ENCODE data around the gene LCN15. TPM values are rescaled to one million over a fixed set of nuclear protein-coding genes. Genes with fewer than 3 reads are reported as not detected.

LCN15 gene
- total RNA-seq, 2 experiments from 2014 or later, result not detected

Small RNAs within 50 kb of the gene (microRNA-seq; reads per million reads assigned to microRNA genes)
- not detected for gene MIR6722 (ENCODE audit: borderline replicate concordance)

Other genes with a start within 250 kb of the LCN15 start
- gene NOTCH1, start 218.5 kb downstream of the LCN15 start, total RNA-seq, result 10 to 100 TPM; 70.0 to 79.4 TPM
- gene EGFL7, start 101.6 kb downstream of the LCN15 start, total RNA-seq, result 1 to 10 TPM; 1.2 to 1.4 TPM
- 10 to 100 TPM in 1 of 2 experiments, 1 to 10 TPM in 1; 9.0 to 10.4 TPM for gene AGPAT2, start 77.1 kb downstream of the LCN15 start, total RNA-seq
- gene DIPK1B, start 51.9 kb downstream of the LCN15 start, total RNA-seq, result under 1 TPM; 0.21 to 0.25 TPM
- gene LCN10, start 21.6 kb downstream of the LCN15 start, total RNA-seq, result 1 to 10 TPM in 1 of 2 experiments, under 1 TPM in 1; 0.71 to 1.2 TPM
- not detected for gene LCN6, start 16.0 kb downstream of the LCN15 start, total RNA-seq
- not detected for gene LCN8, start 6.3 kb downstream of the LCN15 start, total RNA-seq
- 10 to 100 TPM; 30.9 to 47.1 TPM for gene TMEM141, start 26.8 kb upstream of the LCN15 start, total RNA-seq
- gene CCDC183, start 31.8 kb upstream of the LCN15 start, total RNA-seq, result under 1 TPM; 0.47 to 0.55 TPM
- 10 to 100 TPM; 66.2 to 71.8 TPM for gene RABL6, start 43.4 kb upstream of the LCN15 start, total RNA-seq
- 1 to 10 TPM; 4.3 to 4.8 TPM for gene AJM1, start 78.0 kb upstream of the LCN15 start, total RNA-seq
- 10 to 100 TPM; 94.5 to 98.9 TPM for gene PHPT1, start 84.9 kb upstream of the LCN15 start, total RNA-seq
- 10 to 100 TPM; 16.6 to 17.5 TPM for gene MAMDC4, start 87.8 kb upstream of the LCN15 start, total RNA-seq
- gene EDF1, start 101.8 kb upstream of the LCN15 start, total RNA-seq, result 100 to 1,000 TPM; 282 to 320 TPM
- 10 to 100 TPM; 37.4 to 46.2 TPM for gene TRAF2, start 122.0 kb upstream of the LCN15 start, total RNA-seq
- 10 to 100 TPM; 54.4 to 66.4 TPM for gene FBXW5, start 180.2 kb upstream of the LCN15 start, total RNA-seq
- gene C8G, start 180.7 kb upstream of the LCN15 start, total RNA-seq, result under 1 TPM in 1 of 2 experiments, not detected in 1; 0.77 TPM
- 1 to 10 TPM; 1.1 to 1.5 TPM for gene LCN12, start 187.8 kb upstream of the LCN15 start, total RNA-seq
- gene PTGDS, start 213.0 kb upstream of the LCN15 start, total RNA-seq, result not detected
- not detected for gene LCNL1, start 218.5 kb upstream of the LCN15 start, total RNA-seq
- gene PAXX, start 227.9 kb upstream of the LCN15 start, total RNA-seq, result 10 to 100 TPM; 52.7 to 67.1 TPM
- gene CLIC3, start 232.1 kb upstream of the LCN15 start, total RNA-seq, result not detected

All from activated CD4-positive, alpha-beta T cell treated with anti-CD3 and anti-CD28 coated beads for 36 hours (primary cell).